NCI-H510A (cell line): ENCODE data around the gene NUDT17.

Experiments used
- DNase-seq: peaks from one replicate; lab custom pipeline; 2025; lab: John Stamatoyannopoulos, UW

Gene NUDT17

DNA sequence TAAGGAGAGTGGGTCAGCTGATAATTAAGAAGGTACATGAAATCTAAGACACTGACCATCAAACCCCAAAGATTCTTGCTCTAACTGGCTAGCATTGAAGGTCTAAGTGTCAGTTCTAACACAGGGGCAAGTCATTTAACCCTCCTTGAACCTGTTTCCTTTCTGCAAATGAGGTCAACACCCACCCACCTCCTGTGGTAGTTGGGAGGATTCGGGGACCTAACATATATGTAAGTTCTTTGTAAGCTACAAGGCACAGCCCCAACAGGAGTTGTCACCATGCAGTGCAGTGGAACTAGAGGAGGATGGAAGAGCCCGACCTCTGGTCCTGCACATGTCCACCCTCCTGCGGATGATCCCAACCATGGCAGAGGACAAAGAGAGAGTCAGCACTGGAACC is 2.4 kb downstream of the NUDT17 start:
- DNase-seq = no peak

DNA sequence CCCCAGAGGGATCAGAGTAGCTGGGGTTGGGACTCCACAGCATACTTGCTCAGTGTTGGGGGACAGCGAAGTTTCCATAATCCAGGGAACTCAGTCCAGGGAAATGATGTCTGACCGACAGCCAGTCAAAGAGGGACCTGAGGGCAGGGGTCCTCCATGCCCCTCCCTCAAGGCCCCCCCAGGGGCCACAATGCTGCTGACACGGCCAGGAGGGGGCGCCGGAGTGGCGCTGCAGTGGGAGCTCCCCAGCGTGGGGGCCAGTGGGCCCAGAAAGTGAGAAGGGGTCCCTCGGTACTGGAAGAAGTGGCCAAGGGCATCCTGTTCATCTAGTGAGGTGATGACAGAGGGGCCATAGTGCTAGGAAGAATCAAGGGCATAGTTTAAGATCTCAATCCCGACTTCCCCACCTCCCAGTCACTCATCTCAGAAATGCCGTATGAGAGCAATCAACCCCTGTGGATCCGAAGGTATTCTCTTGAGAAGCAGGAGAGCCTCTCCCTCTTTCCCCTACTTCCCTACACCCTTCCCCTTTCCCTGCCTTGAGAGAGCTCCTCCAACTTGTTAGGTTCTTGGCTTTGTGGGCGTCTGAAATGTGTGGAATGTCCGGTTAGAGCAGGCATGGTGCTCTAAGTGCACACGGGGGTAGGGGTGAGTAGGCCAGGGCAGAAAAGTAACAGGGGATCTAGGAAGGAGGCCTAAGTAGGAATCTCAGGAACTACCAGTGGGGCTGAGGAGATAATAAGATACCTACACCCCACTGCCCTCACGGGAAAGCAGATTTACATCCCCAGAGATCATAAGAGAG is 4.1 kb downstream of the NUDT17 start:
- no peak for DNase-seq

DNA sequence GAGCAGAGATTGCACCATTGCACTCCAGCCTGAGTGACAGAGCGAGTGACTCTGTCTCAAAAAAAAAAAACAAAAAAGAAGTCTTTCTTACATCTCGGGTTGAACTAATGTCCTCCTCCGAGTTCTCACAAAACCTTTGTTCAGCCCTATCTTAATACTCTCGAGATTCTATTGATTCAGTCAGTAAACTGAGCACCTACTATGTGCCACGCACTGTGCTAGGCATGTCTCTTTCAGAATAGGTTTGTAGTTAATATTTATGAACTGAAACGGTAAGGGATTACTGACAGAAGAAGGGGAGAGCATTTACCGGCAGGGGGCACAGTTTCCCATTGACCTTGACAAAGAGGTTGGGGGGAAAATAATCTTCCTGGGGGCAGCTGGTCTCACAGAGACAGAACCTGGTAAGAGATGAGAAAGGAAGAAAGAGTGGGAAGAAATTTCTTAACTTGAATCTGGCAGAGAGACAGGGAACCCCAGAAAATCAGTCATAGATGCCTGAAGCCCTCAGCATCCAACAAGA is 10.1 kb downstream of the NUDT17 start:
- DNase-seq = no peak

DNA sequence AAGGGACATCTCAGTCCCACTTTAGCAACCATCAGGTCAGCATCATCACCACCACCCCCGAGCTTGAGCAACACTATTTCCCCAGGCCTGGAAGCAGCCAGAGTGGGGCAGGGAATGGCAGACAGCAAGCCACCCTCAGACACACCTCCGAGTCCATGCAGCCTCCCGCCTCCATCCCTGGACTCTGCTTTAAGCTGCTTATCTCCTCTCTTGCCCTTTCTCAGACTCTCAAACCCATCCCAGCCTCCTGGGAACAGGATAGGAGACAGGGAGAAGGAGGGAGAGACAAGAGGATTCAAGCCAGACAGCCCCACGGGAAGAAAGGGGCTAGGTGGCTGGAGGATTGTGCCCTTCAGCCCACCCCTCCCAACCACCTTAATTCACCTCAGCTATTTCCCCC is 11.7 kb downstream of the NUDT17 start:
- no peak for DNase-seq

DNA sequence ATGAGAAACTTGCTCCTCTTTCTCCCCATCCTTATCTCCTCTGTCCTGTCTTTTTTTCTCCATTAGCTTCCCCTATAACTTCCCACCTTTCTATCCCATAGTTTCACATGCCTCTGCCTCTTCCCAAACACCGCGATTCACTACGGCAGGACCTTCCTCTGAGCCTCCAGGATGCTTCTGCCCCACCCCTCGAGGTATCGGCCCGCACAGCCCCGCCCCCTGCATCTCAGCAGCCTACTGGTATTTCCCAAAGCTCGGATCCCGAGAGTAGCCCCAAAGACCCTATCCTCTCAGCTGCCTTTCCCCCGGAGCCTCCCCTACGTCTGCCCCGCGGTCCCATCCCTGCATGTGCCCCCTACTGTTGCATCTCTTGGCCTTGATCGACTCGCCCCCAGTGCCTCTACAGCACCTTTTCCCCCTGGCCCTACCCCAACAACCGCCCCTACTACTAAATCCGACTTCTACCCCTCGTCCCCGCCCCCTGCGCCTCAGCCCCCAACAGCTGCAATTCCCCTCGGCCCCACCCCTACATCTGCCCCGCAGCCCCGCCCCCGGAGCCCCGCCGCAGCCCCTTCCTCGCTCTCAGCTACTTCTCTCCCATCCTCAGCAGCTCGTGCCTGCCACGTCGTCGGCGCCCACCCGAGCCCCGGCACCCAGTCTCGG is 12.9 kb downstream of the NUDT17 start:
- peak; percentile 62 for DNase-seq

DNA sequence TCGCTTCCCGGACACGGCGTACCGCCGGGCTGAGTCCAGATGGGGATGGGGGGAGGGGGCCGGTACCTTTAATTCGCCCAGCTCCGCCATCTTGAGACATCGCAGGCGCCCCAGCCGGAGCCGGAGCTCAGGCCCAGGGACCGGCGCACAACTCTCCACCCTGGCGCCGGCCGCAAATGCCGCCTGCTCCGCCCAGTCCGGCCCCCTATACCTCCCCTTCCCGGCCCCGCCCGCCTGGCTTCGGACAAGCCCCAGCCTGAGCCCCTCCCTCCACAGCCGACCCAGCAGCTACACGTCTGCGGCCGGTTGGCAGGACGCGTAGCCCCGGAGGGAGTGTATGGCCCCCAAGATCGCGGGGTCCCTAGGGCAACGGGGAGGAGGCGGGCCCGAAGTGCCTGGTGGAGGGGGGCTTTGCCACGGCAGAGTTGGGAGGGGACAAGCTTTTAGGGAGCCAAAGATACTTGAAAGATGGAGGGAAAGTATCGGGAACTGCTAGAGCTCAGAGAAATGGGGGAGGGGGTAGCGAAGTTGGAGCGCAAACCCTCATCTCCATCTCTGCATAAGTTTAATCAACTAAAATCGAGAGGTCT is 13.6 kb downstream of the NUDT17 start, which contains the start of gene PIAS3:
Gene PIAS3, minus strand, starts transcription at position 181 of the 590 bp plus-strand sequence. Its CDS starts 91 bp downstream, at position 90.
- peak; percentile 91 for DNase-seq

DNA sequence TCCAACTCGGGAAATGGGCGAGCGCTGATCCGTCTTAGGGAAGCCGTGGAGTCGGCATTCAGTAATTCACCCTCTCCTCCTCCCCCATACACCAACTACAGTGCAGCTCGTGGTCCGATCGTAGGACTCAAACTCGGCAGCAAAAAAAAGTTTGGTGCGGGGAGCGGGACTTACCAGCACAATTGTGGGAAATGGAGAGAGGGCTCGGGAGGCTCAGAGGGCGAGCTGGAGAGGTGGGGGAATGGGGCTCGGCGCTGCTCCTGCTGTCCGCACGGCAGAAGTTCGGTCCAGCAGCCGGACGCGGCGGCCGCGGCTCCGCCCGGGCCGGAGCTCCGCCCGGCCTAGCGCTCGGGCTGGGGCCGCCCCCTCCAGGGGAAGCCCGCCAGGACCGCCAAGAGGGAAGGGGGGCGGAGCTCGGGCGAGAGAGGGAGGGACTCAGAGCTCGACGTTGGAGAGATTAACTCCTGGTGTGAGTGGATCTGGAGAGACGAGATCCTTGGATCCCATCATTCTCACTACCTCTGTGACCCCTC is 14.1 kb downstream of the NUDT17 start:
- DNase-seq = peak; percentile 87

DNA sequence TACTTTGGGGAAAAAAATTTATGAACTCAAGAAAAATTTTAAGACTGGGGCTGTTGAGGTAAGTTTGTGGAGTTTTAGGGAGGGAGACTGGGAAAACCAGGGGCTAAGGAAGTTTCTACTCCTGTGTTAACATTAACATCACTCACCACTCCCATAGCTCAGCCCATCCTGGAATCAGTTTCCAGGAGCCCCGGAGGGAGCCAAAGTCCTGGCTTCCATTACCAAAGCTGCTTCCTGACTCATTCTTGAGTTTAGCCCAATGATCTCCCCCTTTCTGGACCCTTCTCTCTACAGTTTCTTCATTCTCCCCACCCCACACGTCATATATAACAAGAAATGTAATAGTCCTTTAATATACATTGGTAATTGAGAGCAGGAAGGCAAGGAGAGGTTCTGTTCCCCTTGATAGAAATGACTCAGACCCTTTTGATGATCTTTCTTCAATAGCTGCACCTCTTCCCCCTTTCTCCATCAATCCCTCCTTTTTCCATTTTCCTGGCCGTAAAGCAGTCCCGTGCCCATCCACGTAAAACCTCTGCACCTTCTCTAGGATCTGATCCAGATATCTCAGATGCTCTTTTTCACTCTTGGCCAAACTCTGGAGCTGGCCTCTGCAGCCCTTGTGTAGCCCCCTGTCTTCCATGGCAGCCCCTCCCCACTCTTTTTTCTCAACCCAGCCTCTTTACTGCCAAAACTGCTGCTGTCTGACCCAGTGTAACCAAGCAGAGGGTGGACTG is 18.0 kb downstream of the NUDT17 start:
- no peak for DNase-seq

DNA sequence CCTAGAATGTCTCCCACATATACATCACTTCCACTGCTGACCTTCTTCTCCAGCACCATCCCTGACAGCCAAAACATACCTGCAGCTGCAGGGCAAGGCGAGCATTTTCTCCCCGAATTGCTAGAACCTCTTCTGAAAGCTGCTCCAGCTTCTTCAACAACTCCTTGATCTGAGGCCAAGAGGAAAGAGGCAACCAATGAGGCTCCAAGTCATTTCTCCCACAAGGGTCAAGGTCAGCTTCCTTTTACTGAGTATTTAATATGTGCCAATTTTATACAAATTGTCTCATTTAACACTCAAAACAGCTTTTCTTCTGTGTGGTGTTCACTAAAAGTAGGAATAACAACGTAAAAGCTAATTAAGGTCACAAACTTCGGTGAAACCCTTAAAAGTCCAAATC is 22.8 kb downstream of the NUDT17 start:
- no peak for DNase-seq

DNA sequence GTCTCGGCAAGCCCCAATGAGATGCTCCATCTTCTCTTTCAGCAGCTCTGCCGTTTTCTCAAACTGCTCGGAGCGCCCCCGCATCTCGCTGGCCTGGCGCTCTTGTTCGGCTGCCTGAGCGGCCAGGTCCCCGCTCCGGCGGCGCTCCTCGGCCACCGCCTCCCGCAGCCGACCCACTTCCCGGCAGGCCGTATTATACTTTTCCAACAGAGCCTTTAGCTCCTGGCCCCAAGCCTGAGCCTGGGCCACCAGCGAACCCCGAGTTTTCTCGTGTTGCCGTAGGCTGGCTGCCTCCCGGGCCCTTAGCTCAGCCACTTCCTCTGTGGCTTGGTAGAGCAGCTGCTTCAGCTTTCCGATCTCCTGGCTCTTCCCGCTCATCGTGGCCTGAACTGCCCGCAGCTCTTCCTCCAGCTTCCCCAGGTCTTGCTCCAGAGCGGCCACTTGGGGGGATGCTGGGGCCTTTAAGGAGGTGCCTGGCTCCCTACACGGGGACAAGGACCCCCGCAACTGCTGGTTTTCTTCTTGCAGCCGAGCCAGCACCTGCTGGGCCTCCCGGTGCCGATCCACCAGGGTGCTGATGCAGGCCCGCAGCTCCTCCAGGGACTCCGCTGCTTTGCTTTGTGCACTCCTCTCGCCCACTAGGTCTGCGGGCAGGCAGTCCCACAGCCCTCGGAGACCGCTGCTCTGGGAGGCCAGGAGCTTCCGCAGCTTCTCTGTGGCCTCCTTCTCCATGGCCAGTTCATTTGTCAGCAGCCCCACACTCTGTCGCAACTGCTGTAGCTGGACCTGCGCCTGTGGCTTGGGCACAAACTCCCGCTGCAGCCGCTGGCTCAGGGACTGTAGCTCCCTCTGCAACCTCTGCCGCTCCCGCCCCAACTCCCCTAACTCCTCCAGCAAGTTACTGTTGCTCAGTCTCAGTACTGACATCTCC is 26.8 kb downstream of the NUDT17 start:
- DNase-seq = no peak

DNA sequence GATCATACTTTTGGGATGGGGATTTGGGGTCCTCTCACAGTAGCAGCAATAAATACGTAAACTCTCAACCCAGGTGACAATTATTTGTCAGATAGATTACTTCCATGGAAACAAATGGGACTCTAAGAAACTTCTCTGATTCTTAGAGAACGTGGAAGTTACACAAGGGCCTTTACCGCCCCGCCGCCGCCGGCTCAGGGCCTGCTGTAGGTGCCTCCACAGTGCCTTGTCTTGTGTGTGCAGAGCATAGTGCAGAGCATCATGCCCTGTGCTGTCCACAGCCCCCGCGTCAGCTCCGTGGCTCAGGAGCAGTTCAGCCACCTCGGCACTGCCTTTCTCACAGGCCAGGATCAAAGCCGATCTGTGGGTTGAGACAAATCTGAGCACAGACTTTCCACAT is 29.2 kb downstream of the NUDT17 start:
- DNase-seq = no peak

DNA sequence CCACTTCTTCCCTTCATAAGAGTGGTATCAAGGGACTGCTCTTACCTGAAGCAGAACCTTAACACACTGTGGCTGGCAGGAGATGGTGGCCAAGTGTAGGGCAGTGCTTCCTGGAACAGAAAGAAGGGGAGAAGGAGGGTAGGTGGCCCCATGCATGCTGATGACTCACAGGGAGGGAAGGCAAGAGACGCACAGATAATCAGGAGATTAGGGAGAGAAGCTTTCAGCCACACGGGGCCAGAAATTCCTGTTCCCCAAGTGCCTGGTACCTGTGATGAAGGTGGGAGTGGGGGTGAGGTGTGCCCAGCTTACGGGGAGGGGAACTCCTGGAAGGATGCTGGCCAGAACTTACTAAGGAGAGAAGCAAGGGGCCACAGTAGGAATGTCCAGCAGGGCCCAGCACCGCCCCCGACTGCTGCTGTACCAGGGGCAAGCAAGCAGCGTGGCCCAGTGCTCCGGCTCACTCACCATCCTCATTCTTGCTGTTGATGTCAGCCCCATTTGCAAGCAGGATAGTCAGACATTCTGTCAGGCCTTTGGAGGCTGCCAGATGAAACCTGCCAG is 32.6 kb downstream of the NUDT17 start:
- no peak for DNase-seq

DNA sequence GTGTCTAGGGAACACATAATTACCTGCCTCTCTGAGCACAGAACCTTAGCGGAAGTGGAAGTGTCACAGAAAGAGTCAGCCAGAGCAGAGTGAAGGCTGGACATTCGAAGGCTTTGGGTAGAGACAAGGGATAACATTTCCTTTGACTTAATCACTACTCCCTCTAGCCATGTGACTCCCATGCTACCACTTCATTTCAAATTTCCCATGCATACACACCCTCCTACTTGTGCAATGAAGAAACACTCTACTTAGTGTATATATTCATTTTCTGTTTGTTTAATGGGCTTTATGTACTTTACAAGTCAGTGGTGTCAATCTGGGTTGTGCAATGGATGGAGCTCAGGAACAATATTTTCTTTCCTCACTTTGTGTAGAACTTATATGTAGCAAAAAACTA is 33.3 kb downstream of the NUDT17 start:
- no peak for DNase-seq

DNA sequence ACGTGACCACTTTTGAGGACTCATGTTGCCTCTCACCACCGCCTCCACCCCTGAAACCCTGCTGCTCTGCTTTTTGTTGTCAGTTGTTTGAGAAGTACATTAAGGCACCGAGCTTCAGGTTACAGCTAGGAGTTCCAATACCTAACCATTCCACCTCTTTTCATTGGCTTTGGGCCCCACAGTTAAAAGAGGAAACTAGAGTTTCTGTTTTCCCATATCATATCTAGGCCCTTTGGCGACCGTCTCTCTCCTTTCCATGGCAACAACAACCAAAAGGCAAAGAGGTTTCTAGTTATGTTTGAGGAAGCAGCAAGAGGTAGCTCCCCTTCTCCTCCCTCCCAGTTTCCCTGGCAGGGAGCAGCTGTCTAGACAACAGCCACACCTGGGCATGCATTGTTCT is 34.3 kb downstream of the NUDT17 start:
- DNase-seq = peak; percentile 75

DNA sequence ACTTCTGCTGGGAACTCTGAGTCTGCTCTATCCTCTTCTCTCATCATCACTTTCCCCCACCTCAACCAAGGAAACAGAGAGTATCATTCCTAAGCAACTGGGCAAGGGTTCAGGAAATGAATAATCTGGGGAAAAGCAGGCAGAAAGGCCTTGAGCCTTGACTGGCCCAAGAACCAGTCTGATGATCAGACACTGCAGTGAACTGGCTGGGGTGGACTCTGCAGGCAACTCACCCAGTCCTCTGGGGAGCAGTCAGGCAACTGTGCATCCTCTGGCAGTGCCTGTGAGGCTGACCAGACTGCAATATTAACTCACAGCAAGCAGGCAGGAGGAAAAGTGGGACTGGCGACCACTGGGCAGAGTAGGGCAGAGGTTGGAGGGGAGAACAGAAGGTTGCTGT is 39.2 kb downstream of the NUDT17 start:
- no peak for DNase-seq

DNA sequence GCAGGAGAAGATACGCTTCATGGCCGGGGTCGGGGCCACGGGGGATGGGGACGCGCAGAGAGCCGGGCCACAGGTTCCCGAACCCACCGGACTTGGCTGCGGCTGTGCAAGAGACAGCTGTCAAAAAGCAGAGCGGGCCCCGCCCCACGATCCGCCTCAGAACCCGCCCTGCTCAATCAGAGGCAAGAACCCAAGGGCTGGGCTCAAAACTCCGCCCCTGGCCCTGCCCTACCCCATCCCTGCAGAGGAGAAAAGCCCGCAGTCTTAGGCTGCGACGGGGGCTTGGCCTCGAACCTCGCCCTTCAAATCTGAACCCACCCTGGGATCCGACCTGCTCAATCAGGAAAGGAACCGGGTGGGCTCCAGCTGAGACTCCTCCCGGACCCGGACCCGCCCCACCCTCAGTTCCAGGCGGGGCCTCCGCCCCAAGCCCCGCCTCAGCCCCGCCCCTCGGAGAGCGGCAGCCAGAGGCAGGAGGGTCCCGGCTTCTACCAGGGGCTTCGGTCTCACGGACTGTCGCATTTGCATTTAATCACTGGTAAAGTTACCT is 40.4 kb downstream of the NUDT17 start, which contains the start of gene ANKRD35:
Gene ANKRD35, minus strand, starts transcription at position 129 of the 550 bp plus-strand sequence. Its CDS starts 108 bp downstream, at position 21.
- DNase-seq = peak; percentile 53

DNA sequence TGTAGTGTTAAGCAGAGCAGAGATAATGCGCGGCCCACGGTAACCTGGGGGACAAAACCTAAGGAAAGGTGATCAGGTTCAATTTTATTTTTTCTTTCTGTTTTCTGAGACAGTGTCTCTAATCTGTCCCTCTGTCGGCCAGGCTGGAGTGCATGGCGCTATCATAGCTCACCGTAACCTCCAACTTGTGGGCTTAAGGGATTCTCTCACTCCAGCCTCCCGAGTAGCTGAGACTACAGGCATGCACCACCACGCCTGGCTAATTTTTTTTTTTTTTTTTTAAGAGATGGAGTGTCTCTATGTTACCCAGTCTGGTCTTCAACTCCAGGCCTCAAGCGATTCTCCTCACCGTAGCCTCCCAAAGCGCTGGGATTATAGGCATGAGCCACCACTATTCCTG is 41.0 kb downstream of the NUDT17 start:
- no peak for DNase-seq

DNA sequence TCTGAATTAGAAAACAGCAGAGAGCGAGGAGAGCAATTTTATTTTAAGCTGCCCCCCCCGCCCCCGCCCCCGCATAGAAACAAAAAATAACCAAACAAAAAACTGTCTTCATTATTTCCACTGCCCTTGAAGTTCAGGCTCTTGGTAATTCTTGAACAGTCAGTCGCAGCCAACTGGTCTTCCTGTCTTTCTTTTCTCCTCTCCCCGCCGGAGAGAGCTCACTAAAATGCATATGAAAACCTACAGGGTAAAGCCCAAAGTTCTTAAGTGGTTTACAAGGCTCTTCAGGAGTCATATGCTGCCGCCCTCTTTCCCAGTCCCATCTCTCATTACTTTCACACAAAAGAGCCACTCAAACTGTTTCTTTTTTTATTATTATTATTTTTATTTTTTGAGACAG is 41.4 kb downstream of the NUDT17 start:
- DNase-seq = no peak

DNA sequence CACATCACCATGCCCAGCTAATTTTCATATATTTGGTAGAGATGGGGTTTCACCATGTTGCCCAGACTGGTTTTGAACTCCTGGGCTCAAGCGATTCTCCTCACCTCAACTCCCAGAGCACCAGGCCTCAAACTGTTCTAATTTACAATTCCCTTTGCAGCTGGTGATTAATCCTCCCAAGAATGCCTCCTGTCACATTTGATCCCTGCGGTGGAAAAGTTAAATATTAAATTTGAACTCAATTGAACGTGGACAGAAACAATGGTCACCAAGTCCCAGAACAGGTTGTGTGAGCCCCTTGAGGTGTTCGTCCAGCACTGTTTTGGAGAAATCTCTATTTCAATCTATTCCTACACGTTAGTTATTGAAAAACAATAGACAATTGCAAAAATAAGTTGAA is 42.2 kb downstream of the NUDT17 start:
- no peak for DNase-seq

DNA sequence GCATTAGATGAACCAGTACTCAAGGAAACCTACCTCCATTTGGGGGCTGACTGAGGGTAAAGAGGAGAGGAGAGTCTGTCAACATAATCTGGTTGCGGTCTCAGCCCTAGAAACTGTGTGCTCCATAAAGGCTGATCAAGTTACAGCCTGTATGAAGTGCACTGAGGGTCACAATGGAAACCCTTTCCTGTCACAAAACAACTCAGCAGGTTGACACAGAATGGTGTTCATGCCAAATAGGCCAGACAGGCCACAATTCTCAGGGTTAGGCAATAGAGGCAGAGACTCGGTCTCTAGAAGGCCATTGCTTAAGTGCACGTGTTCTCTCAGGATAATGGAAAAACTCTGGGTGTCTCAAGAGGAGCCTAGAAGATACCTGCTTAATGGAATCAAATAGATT is 44.3 kb downstream of the NUDT17 start:
- peak; percentile 55 for DNase-seq
